Smooth muscle cell (in vitro differentiated cells): Measurements from ENCODE around the gene POU6F2. TPM values are rescaled to one million over a fixed set of nuclear protein-coding genes. Genes with fewer than 3 reads are reported as not detected.

ENCODE experiments used
- DNase-seq: peaks from one replicate; lab custom pipeline; 2025; ENCODE audit not compliant: unreplicated experiment; lab: John Stamatoyannopoulos, UW
- H2AFZ ChIP-seq: fragments of 200-600 bp; sonication (generic); 2 replicates; pipeline ENCODE4 v1.6.0; 2016; ENCODE audit warnings: antibody characterized with exemption, low read depth, mild to moderate bottlenecking
- H3F3A ChIP-seq: fragments of 200-600 bp; sonication (generic); 2 replicates; pipeline ENCODE4 v1.6.0; 2017; ENCODE audit warnings: antibody characterized with exemption, low read depth
- H3K27ac ChIP-seq: fragments of 200-600 bp; sonication (generic); 2 replicates; pipeline ENCODE4 v1.5.1; 2016; ENCODE audit warnings: low read depth, mild to moderate bottlenecking
- H3K27me3 ChIP-seq: fragments of 200-600 bp; sonication (generic); 2 replicates; pipeline ENCODE4 v1.6.1; 2016; ENCODE audit warnings: low read depth, mild to moderate bottlenecking
- H3K36me3 ChIP-seq: fragments of 200-600 bp; sonication (generic); 2 replicates; pipeline ENCODE4 v1.5.1; 2016; ENCODE audit warnings: low read depth
- H3K4me1 ChIP-seq: fragments of 200-600 bp; sonication (generic); 2 replicates; pipeline ENCODE4 v1.5.1; 2016; ENCODE audit warnings: low read depth
- H3K4me2 ChIP-seq: fragments of 200-600 bp; sonication (generic); 2 replicates; pipeline ENCODE4 v1.6.0; 2016; ENCODE audit warnings: mild to moderate bottlenecking
- H3K4me3 ChIP-seq: fragments of 200-600 bp; sonication (generic); 2 replicates; pipeline ENCODE4 v1.5.1; 2016; ENCODE audit warnings: mild to moderate bottlenecking
- H3K79me2 ChIP-seq: fragments of 200-600 bp; sonication (generic); 2 replicates; pipeline ENCODE4 v1.6.0; 2016; ENCODE audit warnings: low read depth, mild to moderate bottlenecking
- H3K9ac ChIP-seq: fragments of 200-600 bp; sonication (generic); 2 replicates; pipeline ENCODE4 v1.6.0; 2016; ENCODE audit warnings: low read depth
- H3K9me3 ChIP-seq: fragments of 200-600 bp; sonication (generic); replicated peaks from 2 replicates; pipeline ENCODE4 v1.5.1; 2016; ENCODE audit warnings: low read depth
- H4K20me1 ChIP-seq: fragments of 200-600 bp; sonication (generic); 2 replicates; pipeline ENCODE4 v1.6.0; 2016; ENCODE audit warnings: low read depth
- WGBS: methylation state at CpG from one replicate; pipeline ENCODE4 v1.1.7; 2016; ENCODE audit warnings: low lambda C conversion rate; 5-methylcytosine and 5-hydroxymethylcytosine counted together
- polyA plus RNA-seq: library from polyadenylated mRNA; unstranded; fragments of >200 nt; fragmentation: Nextera tagmentation; extraction: Ambion mirVana; gene quantifications from 2 replicates; pipeline ENCODE4 v1.2.1, GENCODE V29; 2016
- total RNA-seq: library from RNA; depleted of rRNA; stranded (reverse); fragments of >200 nt; gene quantifications from 2 replicates; pipeline ENCODE4 v1.2.3, GENCODE V29; 2014
- TF ChIP-seq, protein P1 (sequence below): fragments of 200-600 bp; sonication (generic); IDR thresholded peaks from 2 replicates; pipeline ENCODE4 v1.5.1; 2017; ENCODE audit warnings: borderline replicate concordance, mild to moderate bottlenecking, antibody characterized with exemption; ENCODE audit not compliant: insufficient read depth, poor library complexity, severe bottlenecking

Gene POU6F2
- total and polyA plus RNA-seq, 2 experiments from 2014 or later: 1.2 TPM

DNA sequence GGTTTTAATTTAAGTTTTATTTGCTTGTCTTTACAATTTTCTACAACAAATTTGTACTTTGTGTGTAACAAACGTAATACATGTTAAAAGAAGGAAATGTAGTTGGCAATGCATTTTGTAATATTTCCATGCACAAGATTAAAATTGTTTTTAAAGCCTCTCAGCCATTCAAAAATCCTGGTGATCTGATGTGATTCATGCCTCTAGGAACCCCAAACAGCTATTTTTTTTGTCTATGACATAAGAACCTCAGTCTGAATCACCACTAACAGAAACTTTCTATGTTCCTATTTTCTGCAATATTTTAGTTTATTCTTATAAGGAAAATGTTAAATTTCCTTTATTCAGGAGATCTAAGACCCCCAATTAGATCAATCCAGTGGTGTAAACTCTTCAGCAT lies 405.4 kb downstream of the POU6F2 start:
- WGBS: 43% methylated on average over 1 of the region's 1 CpG
- H2AFZ ChIP-seq: no peak overlapping the region
- H3K9ac ChIP-seq: no peak overlapping the region
- H3K9me3 ChIP-seq: no peaks in the 10 kb centered on the region
- no peaks in the 10 kb centered on the region for H4K20me1 ChIP-seq
- no peak overlapping the region for H3K27ac ChIP-seq
- no peaks in the 10 kb centered on the region for H3K4me1 ChIP-seq
- H3K79me2 ChIP-seq: no peaks in the 10 kb centered on the region
- H3K36me3 ChIP-seq: no peaks in the 10 kb centered on the region
- TF ChIP-seq, protein P1, sequence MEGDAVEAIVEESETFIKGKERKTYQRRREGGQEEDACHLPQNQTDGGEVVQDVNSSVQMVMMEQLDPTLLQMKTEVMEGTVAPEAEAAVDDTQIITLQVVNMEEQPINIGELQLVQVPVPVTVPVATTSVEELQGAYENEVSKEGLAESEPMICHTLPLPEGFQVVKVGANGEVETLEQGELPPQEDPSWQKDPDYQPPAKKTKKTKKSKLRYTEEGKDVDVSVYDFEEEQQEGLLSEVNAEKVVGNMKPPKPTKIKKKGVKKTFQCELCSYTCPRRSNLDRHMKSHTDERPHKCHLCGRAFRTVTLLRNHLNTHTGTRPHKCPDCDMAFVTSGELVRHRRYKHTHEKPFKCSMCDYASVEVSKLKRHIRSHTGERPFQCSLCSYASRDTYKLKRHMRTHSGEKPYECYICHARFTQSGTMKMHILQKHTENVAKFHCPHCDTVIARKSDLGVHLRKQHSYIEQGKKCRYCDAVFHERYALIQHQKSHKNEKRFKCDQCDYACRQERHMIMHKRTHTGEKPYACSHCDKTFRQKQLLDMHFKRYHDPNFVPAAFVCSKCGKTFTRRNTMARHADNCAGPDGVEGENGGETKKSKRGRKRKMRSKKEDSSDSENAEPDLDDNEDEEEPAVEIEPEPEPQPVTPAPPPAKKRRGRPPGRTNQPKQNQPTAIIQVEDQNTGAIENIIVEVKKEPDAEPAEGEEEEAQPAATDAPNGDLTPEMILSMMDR: no peak
- no peaks in the 10 kb centered on the region for H3F3A ChIP-seq
- H3K27me3 ChIP-seq: no peaks in the 10 kb centered on the region
- no peak for DNase-seq
- peak overlapping the region; percentile 51 for H3K4me2 ChIP-seq
- no peak overlapping the region for H3K4me3 ChIP-seq

DNA sequence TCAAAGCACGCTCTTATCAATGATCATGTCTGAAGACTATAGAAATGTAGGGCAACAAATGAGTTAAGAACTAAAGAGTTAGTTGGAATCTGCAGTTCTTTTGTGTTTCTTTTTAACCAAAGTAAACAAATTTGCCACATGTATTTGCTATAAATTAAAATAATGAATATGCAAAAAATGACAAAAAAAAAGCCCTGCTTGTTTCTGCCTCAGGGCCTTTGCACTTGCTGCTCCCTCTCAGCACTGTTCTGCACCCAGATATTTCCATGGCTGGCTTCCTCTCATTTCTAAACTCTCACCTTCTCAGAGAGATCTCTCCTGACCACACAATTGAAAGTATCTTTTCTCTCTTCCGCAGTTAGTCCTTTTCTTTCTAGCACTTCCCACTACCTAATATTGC lies 406.7 kb downstream of the POU6F2 start:
- no peak overlapping the region for H3K27ac ChIP-seq
- H3K4me3 ChIP-seq: no peak overlapping the region
- H3K4me1 ChIP-seq: no peaks in the 10 kb centered on the region
- no peaks in the 10 kb centered on the region for H3K36me3 ChIP-seq
- no peak overlapping the region for H3K4me2 ChIP-seq
- no peaks in the 10 kb centered on the region for H4K20me1 ChIP-seq
- no peak overlapping the region for H3K9ac ChIP-seq
- H2AFZ ChIP-seq: no peak overlapping the region
- no peaks in the 10 kb centered on the region for H3F3A ChIP-seq
- no peaks in the 10 kb centered on the region for H3K9me3 ChIP-seq
- TF ChIP-seq, protein P1: no peak
- no peak for DNase-seq
- H3K79me2 ChIP-seq: no peaks in the 10 kb centered on the region
- 96% methylated on average over 2 of the region's 2 CpGs for WGBS
- H3K27me3 ChIP-seq: no peaks in the 10 kb centered on the region

DNA sequence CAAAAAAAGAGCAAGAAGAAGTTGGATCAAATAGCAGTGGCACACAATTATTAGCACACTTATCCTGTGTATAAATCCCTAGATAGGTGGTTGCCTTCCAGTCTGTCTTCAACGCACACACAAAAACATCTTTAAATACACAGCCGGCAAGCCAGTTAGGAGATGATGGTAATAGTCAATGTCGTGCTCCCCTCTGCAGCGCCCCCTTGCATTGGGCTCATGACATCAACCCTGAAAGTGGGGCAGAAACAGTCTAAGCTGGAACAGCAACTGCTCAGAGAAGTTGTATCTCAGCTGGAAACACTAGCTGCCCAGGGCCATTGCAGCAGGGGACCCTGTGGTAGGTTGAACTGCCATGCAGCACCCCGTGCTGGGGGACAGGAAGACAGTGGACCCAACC lies 409.0 kb downstream of the POU6F2 start:
- H3K9ac ChIP-seq: no peak overlapping the region
- WGBS: 78% methylated on average over 5 of the region's 5 CpGs
- no peak overlapping the region for H3K4me2 ChIP-seq
- no peaks in the 10 kb centered on the region for H3K9me3 ChIP-seq
- H3F3A ChIP-seq: no peaks in the 10 kb centered on the region
- no peak for DNase-seq
- H2AFZ ChIP-seq: no peak overlapping the region
- TF ChIP-seq, protein P1: no peak
- no peaks in the 10 kb centered on the region for H3K79me2 ChIP-seq
- H4K20me1 ChIP-seq: no peaks in the 10 kb centered on the region
- no peak overlapping the region for H3K4me3 ChIP-seq
- no peaks in the 10 kb centered on the region for H3K27me3 ChIP-seq
- H3K36me3 ChIP-seq: no peaks in the 10 kb centered on the region
- no peaks in the 10 kb centered on the region for H3K4me1 ChIP-seq
- H3K27ac ChIP-seq: no peak overlapping the region

DNA sequence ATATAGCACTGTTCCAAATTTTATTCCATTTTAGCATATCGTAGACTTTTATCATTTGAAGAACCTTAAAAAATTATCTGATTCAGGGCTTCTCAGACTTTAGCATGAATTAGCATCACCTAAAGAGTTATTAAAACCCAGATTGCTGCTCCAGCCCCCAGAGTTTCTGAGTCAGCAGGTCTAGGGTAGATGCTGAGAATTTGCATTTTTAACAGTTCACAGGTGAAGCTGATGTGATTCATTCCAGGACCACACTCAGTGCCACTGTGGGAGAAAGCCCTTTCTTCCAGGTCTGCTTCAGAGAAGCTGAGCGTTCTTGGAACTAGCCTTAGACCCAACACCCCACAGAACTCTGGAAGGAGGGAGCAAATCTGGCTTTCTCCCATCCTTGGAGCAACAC lies 414.4 kb downstream of the POU6F2 start:
- H2AFZ ChIP-seq: no peak overlapping the region
- H3K9ac ChIP-seq: no peak overlapping the region
- no peak overlapping the region for H3K4me2 ChIP-seq
- 92% methylated on average over 2 of the region's 2 CpGs for WGBS
- TF ChIP-seq, protein P1: no peak
- no peak overlapping the region for H3K4me3 ChIP-seq
- H3K9me3 ChIP-seq: no peaks in the 10 kb centered on the region
- no peaks in the 10 kb centered on the region for H4K20me1 ChIP-seq
- no peaks in the 10 kb centered on the region for H3F3A ChIP-seq
- no peak for DNase-seq
- H3K27me3 ChIP-seq: peaks cover 10% of the 10 kb centered on the region
- H3K79me2 ChIP-seq: no peaks in the 10 kb centered on the region
- no peaks in the 10 kb centered on the region for H3K36me3 ChIP-seq
- H3K4me1 ChIP-seq: no peaks in the 10 kb centered on the region
- no peak overlapping the region for H3K27ac ChIP-seq
